GM18511 (cell line): ENCODE data around the gene ADAMTS17.

ENCODE experiments used
- ATAC-seq: cut with Tn5 transposase; IDR thresholded peaks from one replicate; pipeline ENCODE4 v1.9.1; 2021; ENCODE audit warnings: mild to moderate bottlenecking, moderate library complexity; ENCODE audit not compliant: unreplicated experiment

The ADAMTS17 gene

DNA sequence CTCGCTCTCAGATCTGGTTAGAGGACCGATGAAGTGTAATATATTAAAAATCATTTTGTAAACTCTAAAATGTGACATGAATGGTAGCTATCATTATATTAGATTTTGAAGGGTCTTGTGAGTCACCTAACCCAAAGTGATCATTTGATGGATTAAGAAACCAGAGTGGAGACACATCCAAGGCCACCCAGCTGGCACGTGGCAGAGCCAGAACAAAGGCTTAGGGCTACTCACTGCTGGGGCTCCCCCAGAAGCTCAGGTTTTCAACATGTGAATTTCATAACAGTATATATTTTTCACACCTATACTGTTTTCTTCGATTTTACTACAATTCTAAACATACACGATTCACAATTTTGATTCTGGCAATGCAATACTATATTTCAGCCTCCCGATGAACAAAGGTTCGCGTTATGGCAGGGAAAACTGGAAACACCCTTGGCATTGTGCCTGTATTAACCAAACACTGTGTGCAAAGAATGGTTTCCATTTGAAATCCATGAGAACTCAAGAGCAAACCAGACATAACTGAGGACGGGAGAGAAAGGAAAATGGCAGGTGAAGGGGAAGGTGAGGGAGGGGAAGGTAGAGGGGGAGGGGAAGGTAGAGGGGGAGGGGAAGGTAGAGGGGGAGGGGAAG lies 88.9 kb downstream of the ADAMTS17 start:
- ATAC-seq = no peak

GRCh38 chr15:100252359-100252758 lies 89.4 kb downstream of the ADAMTS17 start:
- ATAC-seq = no peak

DNA sequence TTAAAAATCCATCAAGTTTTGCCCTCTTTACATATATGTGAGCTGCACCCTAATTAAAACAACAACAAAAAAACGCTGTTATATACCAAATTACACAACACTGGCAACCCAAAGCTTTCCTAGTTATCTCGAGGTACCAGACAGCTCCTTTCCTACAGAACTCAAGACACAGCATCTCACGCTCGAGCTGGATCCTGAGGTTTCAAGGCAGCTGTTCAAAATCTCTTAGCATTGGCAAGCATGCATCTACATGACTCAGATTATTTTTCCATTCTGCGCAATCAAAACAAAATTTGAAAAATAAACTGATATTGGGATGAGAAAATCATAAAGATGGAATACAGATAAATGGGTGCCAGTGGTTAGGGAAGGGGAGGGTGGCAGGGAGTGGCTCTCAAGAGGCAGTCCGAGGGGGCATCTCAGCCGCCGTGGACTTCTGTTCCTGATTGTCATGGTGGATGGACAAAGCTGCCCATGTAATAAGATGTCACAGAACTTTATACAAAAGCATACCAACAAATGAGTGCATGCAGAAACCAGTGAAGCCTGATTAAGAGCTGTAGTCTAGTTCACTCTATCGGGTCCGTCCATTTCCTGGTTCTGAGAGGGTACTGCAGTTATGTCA lies 91.5 kb downstream of the ADAMTS17 start:
- ATAC-seq = no peak

GRCh38 chr15:100249096-100249815 lies 92.5 kb downstream of the ADAMTS17 start:
- no peak for ATAC-seq

- no peak for ATAC-seq
Measured at GRCh38 chr15:100248236-100248635, 93.5 kb downstream of the ADAMTS17 start.

DNA sequence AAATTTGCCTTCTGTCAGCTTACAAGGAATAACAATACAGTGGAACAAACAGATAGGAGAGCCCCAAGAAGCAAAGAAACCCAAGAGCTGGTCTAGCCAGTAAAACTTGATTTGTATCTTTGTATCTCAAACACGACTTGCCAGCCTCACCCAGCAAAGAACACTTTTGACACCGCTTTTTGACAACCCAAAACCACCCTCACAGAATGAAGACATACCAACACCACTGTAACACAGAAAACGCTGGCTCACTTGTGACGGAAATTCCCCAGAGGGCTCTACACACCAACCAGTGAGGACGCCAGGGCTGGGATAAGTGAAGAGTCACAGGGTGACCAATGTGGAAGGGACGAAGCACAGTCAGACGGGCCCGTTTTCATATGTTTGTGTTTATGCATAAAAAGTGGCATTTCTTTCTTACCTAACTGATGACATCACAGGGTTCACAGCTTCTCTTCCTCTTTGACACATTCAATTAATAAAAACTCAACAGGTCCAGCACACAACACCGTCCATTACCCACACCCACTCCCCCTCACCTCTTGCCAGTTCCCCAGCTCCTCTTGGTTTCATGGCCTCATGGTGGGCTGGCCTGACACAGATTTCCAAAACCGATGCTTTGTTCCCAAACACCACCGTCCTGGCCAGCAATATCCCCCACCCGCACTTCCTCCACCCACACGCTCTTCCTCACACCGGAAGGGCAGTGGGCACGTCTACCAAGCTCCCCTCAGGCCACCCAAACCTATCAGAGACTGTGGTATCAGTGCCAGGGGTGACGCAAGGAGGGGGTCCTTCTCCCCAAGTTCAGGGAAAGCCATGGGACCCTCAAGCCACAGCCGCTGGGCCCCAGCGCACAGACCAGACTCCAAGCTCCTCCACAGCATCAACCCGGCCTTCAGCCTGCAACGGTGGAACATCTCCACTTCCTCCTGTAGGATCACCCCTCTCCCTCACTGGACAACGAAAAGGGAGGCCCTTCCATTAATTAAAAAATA lies 94.2 kb downstream of the ADAMTS17 start:
- ATAC-seq = no peak

DNA sequence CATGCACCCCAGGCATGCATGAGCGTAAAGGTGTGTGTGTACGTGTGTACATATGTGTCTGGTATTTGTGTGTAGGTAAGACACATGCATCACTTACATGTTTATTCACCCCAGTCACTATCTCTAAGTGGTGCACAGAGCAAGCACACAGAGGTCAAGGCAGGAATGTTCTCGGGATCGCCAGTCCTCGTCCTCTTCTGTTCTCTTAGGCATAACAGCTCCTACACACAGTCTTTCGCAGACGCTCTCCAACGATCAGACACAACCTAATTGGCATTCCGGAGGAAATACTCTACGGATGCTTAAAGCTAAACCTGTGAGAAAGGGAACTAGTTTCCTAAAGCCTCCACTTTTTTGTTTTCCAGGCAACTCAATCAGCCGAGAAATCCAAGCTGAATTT lies 95.9 kb downstream of the ADAMTS17 start:
- no peak for ATAC-seq

GRCh38 chr15:100245487-100245820 lies 96.3 kb downstream of the ADAMTS17 start:
- no peak for ATAC-seq

- no peak for ATAC-seq
Measured at GRCh38 chr15:100244796-100245486, 96.8 kb downstream of the ADAMTS17 start.

DNA sequence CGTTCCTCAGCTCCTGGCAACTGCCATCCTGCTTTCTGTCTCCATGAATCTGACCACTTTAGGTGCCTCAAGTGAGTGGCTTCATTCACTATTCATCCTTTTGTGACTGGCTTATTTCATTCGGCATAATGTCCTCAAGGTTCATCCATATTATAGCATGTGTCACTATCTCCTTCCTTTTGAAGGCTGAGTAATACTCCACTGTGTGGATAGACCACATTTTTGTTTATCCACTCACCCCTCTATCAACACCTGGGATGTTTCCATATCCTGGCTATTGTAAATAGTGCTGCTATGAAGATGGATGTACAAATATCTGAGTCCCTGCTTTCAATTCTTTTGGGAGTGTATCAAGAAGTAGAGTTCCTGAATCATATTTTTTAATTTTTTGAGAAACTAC lies 98.8 kb downstream of the ADAMTS17 start:
- no peak for ATAC-seq

- no peak for ATAC-seq
Measured at GRCh38 chr15:100241572-100242482, 99.9 kb downstream of the ADAMTS17 start.

DNA sequence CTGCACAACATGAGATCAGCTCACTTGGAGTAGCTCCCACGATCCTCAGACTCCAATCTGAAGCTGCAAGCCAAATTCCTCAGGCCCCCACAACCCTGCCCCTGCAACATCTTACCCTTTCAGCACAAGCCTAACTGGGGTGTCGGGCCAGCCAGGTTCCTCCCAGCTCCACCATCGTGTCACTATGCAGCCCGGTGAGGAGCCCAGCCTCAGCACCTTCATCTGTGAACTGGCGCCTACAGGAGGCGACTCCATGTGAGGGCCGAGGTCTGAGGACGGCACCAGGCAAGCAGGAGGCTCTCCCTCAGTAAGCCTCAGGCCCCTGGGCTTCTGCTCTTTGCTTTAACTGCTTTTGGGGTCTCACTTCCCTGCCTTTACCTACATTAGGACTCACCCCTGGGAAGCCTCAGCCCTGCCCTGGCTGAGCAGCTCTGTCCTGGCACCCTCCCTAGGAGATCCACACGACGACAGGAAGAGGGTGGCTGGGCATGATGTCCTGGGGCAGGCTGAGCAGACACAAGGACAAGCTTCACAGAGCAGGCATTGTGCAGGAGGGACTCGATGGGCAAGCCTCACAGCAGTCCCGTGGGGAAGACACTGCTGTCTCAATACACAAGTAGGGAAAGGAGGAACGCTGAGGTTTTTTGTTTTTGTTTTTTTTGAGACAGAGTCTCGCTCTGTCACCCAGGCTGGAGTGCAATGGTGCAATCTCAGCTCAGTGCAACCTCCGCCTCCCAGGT lies 104.6 kb downstream of the ADAMTS17 start:
- ATAC-seq = no peak

- no peak for ATAC-seq
Measured at GRCh38 chr15:100235030-100235617, 106.7 kb downstream of the ADAMTS17 start.

- ATAC-seq = no peak
Measured at GRCh38 chr15:100234158-100235029, 107.4 kb downstream of the ADAMTS17 start.

GRCh38 chr15:100230784-100231183 lies 111.0 kb downstream of the ADAMTS17 start:
- no peak for ATAC-seq

- ATAC-seq = no peak
Measured at GRCh38 chr15:100229181-100230163, 112.3 kb downstream of the ADAMTS17 start.
